Neuronal stem cell (in vitro differentiated cells): ENCODE measurements around the gene AKT2. TPM values are rescaled to one million over a fixed set of nuclear protein-coding genes. Genes with fewer than 3 reads are reported as not detected.
A peak's percentile ranks its signal among the peaks of the same experiment; 100 is the strongest.
"Not testable (repeated sequence)": the region's sequence is repeated elsewhere in the genome, so short reads cannot be mapped to it uniquely, and the experiment has no call there.

Experiments
- DNase-seq: peaks from one replicate; pipeline ENCODE4 v3.0.0-alpha.2; 2013; ENCODE audit warnings: low spot score
- H2AFZ ChIP-seq: one replicate; pipeline ENCODE4 v1.6.1; 2013; ENCODE audit warnings: mild to moderate bottlenecking, low read length, inconsistent platforms
- H2AK5ac ChIP-seq: 2 replicates; pipeline ENCODE4 v1.6.1; 2013; ENCODE audit warnings: low read depth, mild to moderate bottlenecking, inconsistent platforms, low read length, moderate library complexity, mixed read lengths
- H2BK120ac ChIP-seq: 2 replicates; pipeline ENCODE4 v1.6.1; 2013; ENCODE audit warnings: low read depth, mild to moderate bottlenecking, inconsistent platforms, low read length, moderate library complexity, mixed read lengths
- H2BK12ac ChIP-seq: one replicate; pipeline ENCODE4 v1.6.1; 2013; ENCODE audit warnings: low read length, inconsistent platforms
- H2BK15ac ChIP-seq: 2 replicates; pipeline ENCODE4 v1.6.1; 2013; ENCODE audit warnings: mild to moderate bottlenecking, low read length, inconsistent platforms, mixed read lengths
- H2BK5ac ChIP-seq: one replicate; pipeline ENCODE4 v1.6.1; 2013; ENCODE audit warnings: inconsistent platforms, mild to moderate bottlenecking, low read length, moderate library complexity
- H3K14ac ChIP-seq: one replicate; pipeline ENCODE4 v1.6.1; 2013; ENCODE audit warnings: low read length, inconsistent platforms
- H3K18ac ChIP-seq: 2 replicates; pipeline ENCODE4 v1.6.1; 2013; ENCODE audit warnings: low read length, inconsistent platforms
- H3K23ac ChIP-seq: 2 replicates; pipeline ENCODE4 v1.6.1; 2013; ENCODE audit warnings: low read depth, mild to moderate bottlenecking, mixed read lengths, low read length, inconsistent platforms; ENCODE audit not compliant: poor library complexity
- H3K27ac ChIP-seq: replicated peaks from 3 replicates; pipeline ENCODE4 v1.5.1; 2013; ENCODE audit warnings: low read length, inconsistent platforms
- H3K27me3 ChIP-seq, 3 experiments: 2 replicates each; pipeline ENCODE4 v1.6.1; 2013; ENCODE audit warnings: low read length in 3 of 3, mild to moderate bottlenecking in 2 of 3, inconsistent platforms in 1 of 3, low read depth in 1 of 3, mixed read lengths in 1 of 3, moderate library complexity in 1 of 3; ENCODE audit not compliant: control insufficient read depth in 3 of 3, insufficient read depth in 3 of 3
- H3K36me3 ChIP-seq, 2 donors: replicated peaks in 1 of 2; 2 replicates each; pipeline ENCODE4 v1.6.1; 2013; ENCODE audit warnings: low read length in 2 of 2; ENCODE audit not compliant: control insufficient read depth in 2 of 2, insufficient read depth in 2 of 2
- H3K4ac ChIP-seq: 2 replicates; pipeline ENCODE4 v1.6.1; 2013; ENCODE audit warnings: inconsistent platforms, mild to moderate bottlenecking, low read length, moderate library complexity
- H3K4me1 ChIP-seq, 2 donors: 1 replicate in 1 of 2; 2 replicates in 1 of 2; pipeline ENCODE4 v1.6.1; 2013; ENCODE audit warnings: low read length in 2 of 2, low read depth in 1 of 2; ENCODE audit not compliant: control insufficient read depth in 2 of 2, insufficient read depth in 1 of 2
- H3K4me2 ChIP-seq: one replicate; pipeline ENCODE4 v1.6.1; 2013; ENCODE audit warnings: mild to moderate bottlenecking, low read length, inconsistent platforms; ENCODE audit not compliant: insufficient read depth, poor library complexity, severe bottlenecking
- H3K4me3 ChIP-seq, 2 donors: 2 replicates each; pipeline ENCODE4 v1.5.1; 2013; ENCODE audit warnings: low read length in 2 of 2, mild to moderate bottlenecking in 2 of 2, inconsistent platforms in 1 of 2, moderate library complexity in 1 of 2
- H3K79me1 ChIP-seq: one replicate; pipeline ENCODE4 v1.6.1; 2013; ENCODE audit warnings: low read depth, mild to moderate bottlenecking, inconsistent platforms, low read length, moderate library complexity
- H3K9ac ChIP-seq: one replicate; pipeline ENCODE4 v1.6.1; 2013; ENCODE audit warnings: mild to moderate bottlenecking, low read depth, low read length, inconsistent platforms; ENCODE audit not compliant: poor library complexity
- H3K9me3 ChIP-seq, 2 donors: replicated peaks in 1 of 2; 2 replicates each; pipeline versions ENCODE3 to v1.6.1; 2013; ENCODE audit warnings: low read length in 2 of 2, mild to moderate bottlenecking in 2 of 2, inconsistent platforms in 1 of 2, low read depth in 1 of 2, mixed read lengths in 1 of 2, moderate library complexity in 1 of 2; ENCODE audit not compliant: control insufficient read depth in 2 of 2, insufficient read depth in 1 of 2
- H4K8ac ChIP-seq: one replicate; pipeline ENCODE4 v1.6.1; 2013; ENCODE audit warnings: low read depth, mild to moderate bottlenecking, inconsistent platforms, low read length, moderate library complexity
- H4K91ac ChIP-seq: one replicate; pipeline ENCODE4 v1.6.1; 2013; ENCODE audit warnings: low read length, low read depth, mild to moderate bottlenecking, inconsistent platforms; ENCODE audit not compliant: poor library complexity
- WGBS, 2 donors: extraction: QIAGEN DNeasy Blood & Tissue Kit; methylation state at CpG; one replicate each; pipeline ENCODE4 v1.1.7; 2013; ENCODE audit warnings: missing lambda C conversion rate in 2 of 2, mixed read lengths in 1 of 2; ENCODE audit not compliant: insufficient read length in 2 of 2, insufficient replicate concordance in 1 of 2; ENCODE audit errors: extremely low coverage in 2 of 2; 5-methylcytosine and 5-hydroxymethylcytosine counted together
- polyA plus RNA-seq, 2 experiments: library from polyadenylated mRNA; stranded (reverse); fragments of 200-250 nt; gene quantifications; one replicate each; pipeline ENCODE4 v1.2.3, GENCODE V29; 2013

The AKT2 gene
- 104 TPM for polyA plus RNA-seq (2013, experiment 1 of 2)
- 107 TPM for polyA plus RNA-seq (2013, experiment 2 of 2)

DNA sequence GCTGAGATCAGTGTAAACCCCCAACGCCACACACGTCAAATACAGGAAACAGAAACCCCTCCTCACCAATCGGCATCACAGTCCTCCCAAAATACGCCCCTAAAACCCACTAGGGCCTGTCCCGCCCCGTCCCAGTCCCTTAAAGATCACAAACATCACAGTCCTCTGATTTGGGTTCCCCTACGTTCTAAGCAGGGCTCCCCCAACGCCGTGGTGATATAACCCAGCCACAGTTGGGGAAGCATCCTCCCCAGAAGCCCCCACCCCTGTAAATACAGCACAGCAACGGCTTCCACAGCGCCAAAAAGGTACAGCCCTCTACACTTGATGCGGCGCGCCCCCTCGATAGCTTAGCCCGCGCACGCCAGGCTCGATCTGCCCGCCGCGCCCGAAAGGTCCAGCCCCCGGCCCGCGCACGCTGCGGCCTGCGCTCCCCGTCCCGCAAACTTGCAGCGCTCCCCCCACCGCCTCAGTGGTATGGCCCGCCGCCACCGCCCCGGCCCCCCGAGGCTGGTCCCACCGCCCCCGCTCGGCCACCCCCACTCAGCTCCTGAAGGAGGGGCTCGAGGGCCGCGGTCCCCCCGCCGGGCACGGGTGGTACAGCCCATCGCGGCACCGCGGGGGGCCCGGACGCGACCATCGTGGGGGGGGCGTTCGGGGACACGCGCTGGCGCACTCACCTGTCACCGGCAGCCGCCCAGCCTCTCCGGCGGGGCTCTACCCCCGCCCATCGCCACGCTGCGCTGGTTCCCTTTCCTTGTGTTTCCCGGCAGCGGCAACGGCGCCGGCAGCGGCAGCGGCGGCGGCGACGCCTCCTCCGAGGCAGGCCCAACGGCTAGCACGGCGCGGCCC, at the start of gene AKT2:
TSS of gene AKT2 (minus strand) at position 845 of the 852 bp plus-strand sequence. CDS start 20,078 bp downstream, outside the sequence.
- peak; percentile 94 for DNase-seq
- H2BK12ac ChIP-seq, result no peak within 1 kb of the TSS
- peak within 1 kb of the TSS; percentile 100 for H3K18ac ChIP-seq
- peaks cover 20% of the 10 kb centered on the region for H3K79me1 ChIP-seq
- peak within 1 kb of the TSS; percentile 97 for H3K14ac ChIP-seq
- peak within 1 kb of the TSS; percentile 96 for H2AFZ ChIP-seq
- H3K9me3 ChIP-seq, result no peaks in the 10 kb centered on the region
- H2BK120ac ChIP-seq, result peak within 1 kb of the TSS; percentile 77
- peak within 1 kb of the TSS; percentile 85 for H3K4me2 ChIP-seq
- H4K91ac ChIP-seq, result no peak within 1 kb of the TSS
- H4K8ac ChIP-seq, result no peak within 1 kb of the TSS
- peak within 1 kb of the TSS; percentile 79 for H3K4ac ChIP-seq
- peak within 1 kb of the TSS; percentile 93 for H2BK15ac ChIP-seq
- H3K23ac ChIP-seq, result peak within 1 kb of the TSS; percentile 83
- H2BK5ac ChIP-seq, result peak within 1 kb of the TSS; percentile 99
- H3K4me1 ChIP-seq, result peaks cover 8 to 13% of the 10 kb centered on the region in 2 donors
- H3K4me3 ChIP-seq, result peak within 1 kb of the TSS; percentile 94 to 99
- no peaks in the 10 kb centered on the region for H3K27me3 ChIP-seq
- H3K36me3 ChIP-seq, result peaks cover 4 to 13% of the 10 kb centered on the region in 2 donors
- H3K27ac ChIP-seq, result peak within 1 kb of the TSS; percentile 99
- WGBS, 2 donors, result no CpG with 5 or more reads among the region's 84 CpGs
- peak within 1 kb of the TSS; percentile 95 for H3K9ac ChIP-seq
- peak within 1 kb of the TSS; percentile 61 for H2AK5ac ChIP-seq

DNA sequence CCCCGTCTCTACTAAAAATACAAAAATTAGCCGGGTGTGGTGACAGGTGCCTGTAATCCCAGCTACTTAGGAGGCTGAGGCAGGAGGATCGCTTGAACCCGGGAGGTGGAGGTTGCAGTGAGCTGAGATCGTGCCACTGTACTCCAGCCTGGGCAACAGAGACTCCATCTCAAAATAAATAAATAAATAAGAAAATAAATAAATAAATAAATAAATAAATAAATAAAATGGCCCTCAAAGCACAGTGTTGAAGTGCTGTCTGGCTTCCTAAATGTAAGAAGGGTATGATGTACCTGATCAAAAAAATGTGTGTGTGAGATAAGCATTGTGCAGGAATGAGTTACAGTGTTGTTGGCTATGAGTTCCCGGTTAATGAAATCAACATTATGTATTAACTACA, 47.9 kb upstream of the AKT2 start:
- H3K4me2 ChIP-seq, result not testable (repeated sequence)

GRCh38 chr19:40332669-40333068, 47.5 kb upstream of the AKT2 start:
- Histone ChIP-seq H3K14ac (no peak overlapping the region), H3K4me2 (no peak overlapping the region), H2BK5ac (no peak overlapping the region), H3K27me3 (peaks cover 0 to 2% (median 0%) of the 10 kb centered on the region in 3 experiments), H2BK15ac (no peak overlapping the region), H3K9me3 (no peaks in the 10 kb centered on the region), H2BK12ac (no peak overlapping the region), H3K36me3 (peaks cover 27 to 76% of the 10 kb centered on the region in 2 donors), H2AFZ (no peak overlapping the region), H3K9ac (no peak overlapping the region), H3K23ac (no peak overlapping the region), H3K27ac (no peak overlapping the region), H4K91ac (no peak overlapping the region), H3K18ac (no peak overlapping the region), H2AK5ac (no peak overlapping the region), H3K4me1 (no peaks in the 10 kb centered on the region), H3K4me3 (no peak overlapping the region), H2BK120ac (no peak overlapping the region), H3K4ac (no peak overlapping the region), H3K79me1 (peaks cover 2% of the 10 kb centered on the region), H4K8ac (no peak overlapping the region)
- WGBS, 2 donors, result no CpG with 5 or more reads among the region's 6 CpGs
- no peak for DNase-seq

More for the DNA sequence above, 47.9 kb upstream of the AKT2 start:
- not testable (repeated sequence) for H2BK12ac ChIP-seq, H3K4me3 ChIP-seq, H4K91ac ChIP-seq, H3K9me3 ChIP-seq, H3K23ac ChIP-seq, H2BK120ac ChIP-seq, H3K27me3 ChIP-seq, H3K14ac ChIP-seq, H3K27ac ChIP-seq, H2BK5ac ChIP-seq, H2BK15ac ChIP-seq, H3K79me1 ChIP-seq, H3K18ac ChIP-seq, DNase-seq, H3K9ac ChIP-seq, H3K4me1 ChIP-seq, H2AFZ ChIP-seq, H4K8ac ChIP-seq, H2AK5ac ChIP-seq, H3K4ac ChIP-seq
- H3K36me3 ChIP-seq, result peaks cover 24 to 72% of the 10 kb centered on the region in 2 donors
- WGBS, 2 donors, result no CpG with 5 or more reads among the region's 6 CpGs

DNA sequence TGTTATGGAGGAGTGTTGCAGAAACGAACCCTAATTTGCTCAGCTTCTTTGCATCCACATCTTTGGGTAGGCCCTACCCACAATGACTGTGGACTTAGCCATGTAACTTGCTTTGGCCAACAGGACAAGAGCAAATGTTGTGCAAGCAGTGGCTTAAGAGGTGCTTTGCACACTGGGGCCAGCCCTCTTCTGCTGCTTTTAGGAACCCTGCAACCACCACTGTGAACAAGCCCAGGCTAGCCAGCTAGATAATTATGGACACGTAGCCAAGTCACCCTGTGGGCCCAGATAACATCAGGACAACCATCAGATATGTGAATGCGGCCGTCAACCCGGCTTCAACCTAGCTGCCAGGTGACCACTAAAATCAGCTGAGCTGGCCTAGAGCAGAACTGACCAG, 45.9 kb upstream of the AKT2 start:
- no peak for DNase-seq
- no peak overlapping the region for H4K91ac ChIP-seq
- no peaks in the 10 kb centered on the region for H3K27me3 ChIP-seq
- H3K18ac ChIP-seq, result no peak overlapping the region
- no peaks in the 10 kb centered on the region for H3K9me3 ChIP-seq
- WGBS, 2 donors, result no CpG with 5 or more reads among the region's 5 CpGs
- H3K14ac ChIP-seq, result no peak overlapping the region
- H3K23ac ChIP-seq, result no peak overlapping the region
- H4K8ac ChIP-seq, result no peak overlapping the region
- H3K27ac ChIP-seq, result no peak overlapping the region
- H3K36me3 ChIP-seq, result peaks cover 38 to 84% of the 10 kb centered on the region in 2 donors
- no peaks in the 10 kb centered on the region for H3K79me1 ChIP-seq
- H3K4me1 ChIP-seq, result no peaks in the 10 kb centered on the region
- no peak overlapping the region for H2AFZ ChIP-seq
- H3K4me3 ChIP-seq, result no peak overlapping the region
- no peak overlapping the region for H2BK15ac ChIP-seq
- H3K9ac ChIP-seq, result no peak overlapping the region
- H2BK120ac ChIP-seq, result no peak overlapping the region
- no peak overlapping the region for H3K4me2 ChIP-seq
- no peak overlapping the region for H2AK5ac ChIP-seq
- no peak overlapping the region for H2BK12ac ChIP-seq
- H3K4ac ChIP-seq, result no peak overlapping the region
- no peak overlapping the region for H2BK5ac ChIP-seq
